ENCODE data around the gene PYGB. TPM values are rescaled to one million over a fixed set of nuclear protein-coding genes. Genes with fewer than 3 reads are reported as not detected.

Gene PYGB
- total RNA-seq, 1 experiment from 2014 or later: 216 TPM

- H3K9ac ChIP-seq (ENCODE audit: low read length): no peak overlapping the region
- no peak overlapping the region for H2AFZ ChIP-seq (ENCODE audit: low read length)
- H3K4me3 ChIP-seq (ENCODE audit: low read length): no peak overlapping the region
- no peaks in the 10 kb centered on the region for H3K27me3 ChIP-seq (ENCODE audit: low read length)
- H3K27ac ChIP-seq (ENCODE audit: low read length): no peak overlapping the region
- no TSS peak for BruUV-seq (replicated peaks)
- H3K9me3 ChIP-seq (ENCODE audit: low read length): no peaks in the 10 kb centered on the region
- TF ChIP-seq EZH2 (IDR thresholded peaks at IDR 0.05; ENCODE audit: low read length, unreplicated experiment): no peak
- no peaks in the 10 kb centered on the region for H3F3A ChIP-seq (ENCODE audit: low read length, unreplicated experiment)
- intact Hi-C loops (cut with micrococcal nuclease): no loop called here
- peaks cover 29% of the 10 kb centered on the region for H3K4me1 ChIP-seq (ENCODE audit: insufficient read depth, low read length)
- ChIA-PET CTCF (no interaction called here), POLR2A (ENCODE audit: unreplicated experiment) (interaction anchor here (0.7 kb wide), 1 partner anchor 123 kb away, joined by 8 read pairs; no protein-coding TSS in a partner anchor)
- H3K79me2 ChIP-seq (ENCODE audit: low read length): peaks cover 77% of the 10 kb centered on the region
- no peak overlapping the region for H3K4me2 ChIP-seq (ENCODE audit: low read length)
- peaks cover 62% of the 10 kb centered on the region for H4K20me1 ChIP-seq (ENCODE audit: low read length)
- ATAC-seq (no peak), DNase-seq (no peak)
- peaks cover 56% of the 10 kb centered on the region for H3K36me3 ChIP-seq (ENCODE audit: low read depth, low read length)
- no peaks in the 10 kb centered on the region for H3K9me2 ChIP-seq (replicated peaks; ENCODE audit: low read length)
Measured at GRCh38 chr20:25256226-25256859, 8.5 kb downstream of the PYGB start.

- no peaks in the 10 kb centered on the region for H3K27me3 ChIP-seq (ENCODE audit: low read length)
- peaks cover 21% of the 10 kb centered on the region for H3K4me1 ChIP-seq (ENCODE audit: insufficient read depth, low read length)
- H3K9me2 ChIP-seq (replicated peaks; ENCODE audit: low read length): no peaks in the 10 kb centered on the region
- ChIA-PET POLR2A (ENCODE audit: unreplicated experiment) (no interaction called here), CTCF (no interaction called here)
- no TSS peak for BruUV-seq (replicated peaks)
- no peak overlapping the region for H2AFZ ChIP-seq (ENCODE audit: low read length)
- DNase-seq (no peak), ATAC-seq (no peak)
- no peak for TF ChIP-seq EZH2phosphoT487 (IDR thresholded peaks at IDR 0.05; ENCODE audit: borderline replicate concordance, low read length)
- TF ChIP-seq EZH2 (IDR thresholded peaks at IDR 0.05; ENCODE audit: low read length, unreplicated experiment): no peak
- TF ChIP-seq, protein P1, sequence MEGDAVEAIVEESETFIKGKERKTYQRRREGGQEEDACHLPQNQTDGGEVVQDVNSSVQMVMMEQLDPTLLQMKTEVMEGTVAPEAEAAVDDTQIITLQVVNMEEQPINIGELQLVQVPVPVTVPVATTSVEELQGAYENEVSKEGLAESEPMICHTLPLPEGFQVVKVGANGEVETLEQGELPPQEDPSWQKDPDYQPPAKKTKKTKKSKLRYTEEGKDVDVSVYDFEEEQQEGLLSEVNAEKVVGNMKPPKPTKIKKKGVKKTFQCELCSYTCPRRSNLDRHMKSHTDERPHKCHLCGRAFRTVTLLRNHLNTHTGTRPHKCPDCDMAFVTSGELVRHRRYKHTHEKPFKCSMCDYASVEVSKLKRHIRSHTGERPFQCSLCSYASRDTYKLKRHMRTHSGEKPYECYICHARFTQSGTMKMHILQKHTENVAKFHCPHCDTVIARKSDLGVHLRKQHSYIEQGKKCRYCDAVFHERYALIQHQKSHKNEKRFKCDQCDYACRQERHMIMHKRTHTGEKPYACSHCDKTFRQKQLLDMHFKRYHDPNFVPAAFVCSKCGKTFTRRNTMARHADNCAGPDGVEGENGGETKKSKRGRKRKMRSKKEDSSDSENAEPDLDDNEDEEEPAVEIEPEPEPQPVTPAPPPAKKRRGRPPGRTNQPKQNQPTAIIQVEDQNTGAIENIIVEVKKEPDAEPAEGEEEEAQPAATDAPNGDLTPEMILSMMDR (conservative IDR thresholded peaks at IDR 0.05; ENCODE audit: low read depth, low read length): no peak
- H3K4me2 ChIP-seq (ENCODE audit: low read length): no peak overlapping the region
- H3F3A ChIP-seq (ENCODE audit: low read length, unreplicated experiment): no peaks in the 10 kb centered on the region
- H4K20me1 ChIP-seq (ENCODE audit: low read length): peaks cover 54% of the 10 kb centered on the region
- no peak overlapping the region for H3K27ac ChIP-seq (ENCODE audit: low read length)
- H3K9me3 ChIP-seq (ENCODE audit: low read length): no peaks in the 10 kb centered on the region
- peaks cover 69% of the 10 kb centered on the region for H3K79me2 ChIP-seq (ENCODE audit: low read length)
- intact Hi-C loops (cut with micrococcal nuclease): no loop called here
- H3K4me3 ChIP-seq (ENCODE audit: low read length): no peak overlapping the region
- no peak overlapping the region for H3K9ac ChIP-seq (ENCODE audit: low read length)
- H3K36me3 ChIP-seq (ENCODE audit: low read depth, low read length): peaks cover 55% of the 10 kb centered on the region
Measured at GRCh38 chr20:25257130-25257529, 9.2 kb downstream of the PYGB start.

GRCh38 chr20:25257756-25258475 is 10.0 kb downstream of the PYGB start:
- TF ChIP-seq, protein P1 (conservative IDR thresholded peaks at IDR 0.05; ENCODE audit: low read depth, low read length): no peak
- TF ChIP-seq EZH2phosphoT487 (IDR thresholded peaks at IDR 0.05; ENCODE audit: borderline replicate concordance, low read length) (no peak), EZH2 (IDR thresholded peaks at IDR 0.05; ENCODE audit: low read length, unreplicated experiment) (no peak)
- CTCF ChIA-PET: no interaction called here
- Histone ChIP-seq H3K79me2 (ENCODE audit: low read length) (peaks cover 61% of the 10 kb centered on the region), H3K27me3 (ENCODE audit: low read length) (no peaks in the 10 kb centered on the region), H3K4me2 (ENCODE audit: low read length) (no peak overlapping the region), H3K4me3 (ENCODE audit: low read length) (no peak overlapping the region), H3K9me3 (ENCODE audit: low read length) (no peaks in the 10 kb centered on the region), H3K9me2 (replicated peaks; ENCODE audit: low read length) (no peaks in the 10 kb centered on the region), H2AFZ (ENCODE audit: low read length) (no peak overlapping the region), H3K9ac (ENCODE audit: low read length) (no peak overlapping the region), H4K20me1 (ENCODE audit: low read length) (peaks cover 46% of the 10 kb centered on the region), H3K36me3 (ENCODE audit: low read depth, low read length) (peaks cover 47% of the 10 kb centered on the region), H3K4me1 (ENCODE audit: insufficient read depth, low read length) (peaks cover 13% of the 10 kb centered on the region), H3K27ac (ENCODE audit: low read length) (no peak overlapping the region), H3F3A (ENCODE audit: low read length, unreplicated experiment) (no peaks in the 10 kb centered on the region)
- ATAC-seq (no peak), DNase-seq (no peak)
- BruUV-seq (replicated peaks): no TSS peak
- POLR2A ChIA-PET (ENCODE audit: unreplicated experiment): no interaction called here
- intact Hi-C loops (cut with micrococcal nuclease): no loop called here

Data from PC-3 (cell line).